Right atrium auricular region (tissue), 2 donors: ENCODE data around the gene PRKCH. TPM values are rescaled to one million over a fixed set of nuclear protein-coding genes. Genes with fewer than 3 reads are reported as not detected.

Experiments used
- DNase-seq: peaks from one replicate; pipeline ENCODE4 v3.0.0-alpha.2; 2019; ENCODE audit warnings: low spot score
- H3K27ac ChIP-seq, 2 donors: fragments of 200-600 bp; sonication (generic); 1 replicate in 1 of 2; 2 replicates in 1 of 2; pipeline ENCODE4 v1.5.1; 2016 to 2019
- H3K27me3 ChIP-seq, 2 donors: fragments of 200-600 bp; sonication (generic); one replicate each; pipeline versions ENCODE4 v1.5.1 to v1.6.0; 2017 to 2019
- H3K36me3 ChIP-seq: fragments of 200-600 bp; sonication (generic); one replicate; pipeline ENCODE4 v1.5.1; 2016
- H3K4me1 ChIP-seq, 2 donors: fragments of 200-600 bp; sonication (generic); one replicate each; pipeline versions ENCODE4 v1.5.1 to v1.6.0; 2017 to 2019
- H3K4me3 ChIP-seq, 2 donors: fragments of 200-600 bp; sonication (generic); 1 replicate in 1 of 2; 2 replicates in 1 of 2; pipeline ENCODE4 v1.5.1; 2017 to 2019; ENCODE audit warnings: mild to moderate bottlenecking in 1 of 2, moderate library complexity in 1 of 2
- H3K9me3 ChIP-seq, 2 donors: fragments of 200-600 bp; sonication (generic); one replicate each; pipeline ENCODE4 v1.5.1; 2019
- CTCF ChIP-seq, 2 donors: fragments of 200-600 bp; sonication (generic); IDR thresholded peaks; one replicate each; pipeline ENCODE4 v1.5.1; 2019; ENCODE audit warnings: antibody characterized with exemption in 2 of 2
- total RNA-seq, 2 donors: library from RNA; depleted of rRNA; stranded (reverse); fragments of >200 nt; gene quantifications; one replicate each; pipeline ENCODE4 v1.1.0, GENCODE V29; 2016

PRKCH gene
- total RNA-seq, 2 donors from 2014 or later: 24.9 to 40.3 TPM

GRCh38 chr14:61596990-61597389 is 275.6 kb downstream of the PRKCH start:
- DNase-seq: no peak
- no peak for TF ChIP-seq CTCF (IDR thresholded peaks at IDR 0.05)
- Histone ChIP-seq H3K36me3 (no peaks in the 10 kb centered on the region), H3K27me3 (no peaks in the 10 kb centered on the region), H3K4me1 (peaks cover 0 to 20% of the 10 kb centered on the region in 2 donors), H3K27ac (no peak overlapping the region), H3K4me3 (no peak overlapping the region), H3K9me3 (no peaks in the 10 kb centered on the region)

- no peak for TF ChIP-seq CTCF (IDR thresholded peaks at IDR 0.05)
- H3K36me3 ChIP-seq: no peaks in the 10 kb centered on the region
- DNase-seq: no peak
- H3K9me3 ChIP-seq: no peaks in the 10 kb centered on the region
- no peaks in the 10 kb centered on the region for H3K27me3 ChIP-seq
- H3K4me3 ChIP-seq: no peak overlapping the region
- peaks cover 0 to 25% of the 10 kb centered on the region in 2 donors for H3K4me1 ChIP-seq
- peak overlapping the region; percentile 2 to 64 for H3K27ac ChIP-seq
Measured at GRCh38 chr14:61598980-61599379, 277.6 kb downstream of the PRKCH start.

- Histone ChIP-seq H3K36me3 (no peaks in the 10 kb centered on the region), H3K4me1 (peaks cover 0 to 25% of the 10 kb centered on the region in 2 donors), H3K4me3 (no peak overlapping the region), H3K27me3 (no peaks in the 10 kb centered on the region), H3K9me3 (no peaks in the 10 kb centered on the region), H3K27ac (no peak overlapping the region)
- TF ChIP-seq CTCF (IDR thresholded peaks at IDR 0.05): no peak
- no peak for DNase-seq
Measured at GRCh38 chr14:61599942-61600341, 278.6 kb downstream of the PRKCH start.

Other genes with a start within 250 kb of the PRKCH start
- 1 to 10 TPM; 2.0 to 3.7 TPM for gene TMEM30B, start 40.2 kb upstream of the PRKCH start, total RNA-seq